HG03342 (cell line): ENCODE results near the gene FAM184A.
"Not testable (repeated sequence)": the region's sequence is repeated elsewhere in the genome, so short reads cannot be mapped to it uniquely, and the experiment has no call there.

Experiments
- ATAC-seq: cut with Tn5 transposase; IDR thresholded peaks from one replicate; pipeline ENCODE4 v1.9.1; 2021; ENCODE audit warnings: mild to moderate bottlenecking, moderate library complexity; ENCODE audit not compliant: unreplicated experiment

Gene FAM184A

GRCh38 chr6:119078376-119079282, at the start of gene FAM184A:
FAM184A (minus strand) TSS chr6:119078664; CDS start chr6:119078299, 365 bp downstream.
- peak; percentile 69 for ATAC-seq

- no peak for ATAC-seq
Observed at GRCh38 chr6:119127627-119128026, 49.2 kb upstream of the FAM184A start.

- ATAC-seq, result no peak
Observed at GRCh38 chr6:119126826-119127225, 48.4 kb upstream of the FAM184A start.

GRCh38 chr6:119126140-119126539, 47.7 kb upstream of the FAM184A start:
- no peak for ATAC-seq

GRCh38 chr6:119125576-119125975, 47.1 kb upstream of the FAM184A start:
- no peak for ATAC-seq

- no peak for ATAC-seq
Observed at GRCh38 chr6:119124079-119124824, 45.8 kb upstream of the FAM184A start.

GRCh38 chr6:119122336-119122735, 43.9 kb upstream of the FAM184A start:
- no peak for ATAC-seq

GRCh38 chr6:119121367-119121766, 42.9 kb upstream of the FAM184A start:
- no peak for ATAC-seq

- ATAC-seq, result no peak
Observed at GRCh38 chr6:119119989-119120388, 41.5 kb upstream of the FAM184A start.

- ATAC-seq, result not testable (repeated sequence)
Observed at GRCh38 chr6:119119062-119119461, 40.6 kb upstream of the FAM184A start.

- ATAC-seq, result peak; percentile 48
Observed at GRCh38 chr6:119116712-119117281, 38.3 kb upstream of the FAM184A start.

GRCh38 chr6:119113961-119114360, 35.5 kb upstream of the FAM184A start:
- no peak for ATAC-seq

- no peak for ATAC-seq
Observed at GRCh38 chr6:119112812-119113530, 34.5 kb upstream of the FAM184A start.

- peak; percentile 80 for ATAC-seq
Observed at GRCh38 chr6:119110601-119111548, 32.4 kb upstream of the FAM184A start.

- ATAC-seq, result no peak
Observed at GRCh38 chr6:119109654-119110325, 31.3 kb upstream of the FAM184A start.

GRCh38 chr6:119108076-119108475, 29.6 kb upstream of the FAM184A start:
- ATAC-seq, result no peak

GRCh38 chr6:119105282-119105681, 26.8 kb upstream of the FAM184A start:
- no peak for ATAC-seq

GRCh38 chr6:119102901-119103300, 24.4 kb upstream of the FAM184A start:
- no peak for ATAC-seq

GRCh38 chr6:119100115-119100514, 21.7 kb upstream of the FAM184A start:
- ATAC-seq, result no peak
